Measurements from ENCODE around the gene UNC5CL. TPM values are rescaled to one million over a fixed set of nuclear protein-coding genes. Genes with fewer than 3 reads are reported as not detected.

Gene UNC5CL
- total and polyA plus RNA-seq, 9 of the 15 experiments (the other 6 are each of a cell fraction or from before 2014, with no cell fraction given) = 0.07 to 1.8 (median 0.62) TPM; not detected in 1

GRCh38 chr6:41027799-41028560 is 11.0 kb downstream of the UNC5CL start (continued):
- TF ChIP-seq ZNF592 (IDR thresholded peaks at IDR 0.05) (peak; percentile 16; the same call in 1 of the 2 replicates), CXXC5 (CRISPR knock-in tag; IDR thresholded peaks at IDR 0.05) (peak; percentile 54), DNMT1 (IDR thresholded peaks at IDR 0.05) (no peak), ZNF354B (CRISPR knock-in tag; IDR thresholded peaks at IDR 0.05) (0 out of 2 replicates have a peak, but pooled peaks have one; percentile 28), ATF4 (CRISPR knock-in tag; IDR thresholded peaks at IDR 0.05) (no peak), ZFP36 (IDR thresholded peaks at IDR 0.05; ENCODE audit: low read depth, low read length, partially characterized antibody) (peak; percentile 6), MAZ (CRISPR knock-in tag; conservative IDR thresholded peaks at IDR 0.05 in 1 of 2, IDR thresholded peaks at IDR 0.05 in 1 of 2) (peak; percentile 33 to 62; a peak in 2 of 4 replicates), ARID3B (CRISPR knock-in tag; IDR thresholded peaks at IDR 0.05; ENCODE audit: borderline replicate concordance) (0 out of 2 replicates have a peak, but pooled peaks have one; percentile 26), ETV1 (tag; conservative IDR thresholded peaks at IDR 0.05; ENCODE audit: low read depth) (peak; percentile 68), U2AF2 (optimal IDR thresholded peaks at IDR 0.05; ENCODE audit: low read depth, low read length) (no peak)
- TF ChIP-seq, protein P1, sequence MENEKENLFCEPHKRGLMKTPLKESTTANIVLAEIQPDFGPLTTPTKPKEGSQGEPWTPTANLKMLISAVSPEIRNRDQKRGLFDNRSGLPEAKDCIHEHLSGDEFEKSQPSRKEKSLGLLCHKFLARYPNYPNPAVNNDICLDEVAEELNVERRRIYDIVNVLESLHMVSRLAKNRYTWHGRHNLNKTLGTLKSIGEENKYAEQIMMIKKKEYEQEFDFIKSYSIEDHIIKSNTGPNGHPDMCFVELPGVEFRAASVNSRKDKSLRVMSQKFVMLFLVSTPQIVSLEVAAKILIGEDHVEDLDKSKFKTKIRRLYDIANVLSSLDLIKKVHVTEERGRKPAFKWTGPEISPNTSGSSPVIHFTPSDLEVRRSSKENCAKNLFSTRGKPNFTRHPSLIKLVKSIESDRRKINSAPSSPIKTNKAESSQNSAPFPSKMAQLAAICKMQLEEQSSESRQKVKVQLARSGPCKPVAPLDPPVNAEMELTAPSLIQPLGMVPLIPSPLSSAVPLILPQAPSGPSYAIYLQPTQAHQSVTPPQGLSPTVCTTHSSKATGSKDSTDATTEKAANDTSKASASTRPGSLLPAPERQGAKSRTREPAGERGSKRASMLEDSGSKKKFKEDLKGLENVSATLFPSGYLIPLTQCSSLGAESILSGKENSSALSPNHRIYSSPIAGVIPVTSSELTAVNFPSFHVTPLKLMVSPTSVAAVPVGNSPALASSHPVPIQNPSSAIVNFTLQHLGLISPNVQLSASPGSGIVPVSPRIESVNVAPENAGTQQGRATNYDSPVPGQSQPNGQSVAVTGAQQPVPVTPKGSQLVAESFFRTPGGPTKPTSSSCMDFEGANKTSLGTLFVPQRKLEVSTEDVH (IDR thresholded peaks at IDR 0.05; ENCODE audit: low read depth, partially characterized antibody) = no peak
- TF ChIP-seq, protein P2, sequence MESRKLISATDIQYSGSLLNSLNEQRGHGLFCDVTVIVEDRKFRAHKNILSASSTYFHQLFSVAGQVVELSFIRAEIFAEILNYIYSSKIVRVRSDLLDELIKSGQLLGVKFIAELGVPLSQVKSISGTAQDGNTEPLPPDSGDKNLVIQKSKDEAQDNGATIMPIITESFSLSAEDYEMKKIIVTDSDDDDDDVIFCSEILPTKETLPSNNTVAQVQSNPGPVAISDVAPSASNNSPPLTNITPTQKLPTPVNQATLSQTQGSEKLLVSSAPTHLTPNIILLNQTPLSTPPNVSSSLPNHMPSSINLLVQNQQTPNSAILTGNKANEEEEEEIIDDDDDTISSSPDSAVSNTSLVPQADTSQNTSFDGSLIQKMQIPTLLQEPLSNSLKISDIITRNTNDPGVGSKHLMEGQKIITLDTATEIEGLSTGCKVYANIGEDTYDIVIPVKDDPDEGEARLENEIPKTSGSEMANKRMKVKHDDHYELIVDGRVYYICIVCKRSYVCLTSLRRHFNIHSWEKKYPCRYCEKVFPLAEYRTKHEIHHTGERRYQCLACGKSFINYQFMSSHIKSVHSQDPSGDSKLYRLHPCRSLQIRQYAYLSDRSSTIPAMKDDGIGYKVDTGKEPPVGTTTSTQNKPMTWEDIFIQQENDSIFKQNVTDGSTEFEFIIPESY (CRISPR knock-in tag; IDR thresholded peaks at IDR 0.05) = peak; percentile 13; the same call in 1 of the 2 replicates

All from K562 (cell line).